ENCODE results near the gene PSMG3. TPM values are rescaled to one million over a fixed set of nuclear protein-coding genes. Genes with fewer than 3 reads are reported as not detected.

Gene PSMG3
- total RNA-seq, 4 donors from 2014 or later, result 25.4 to 46.4 (median 32.2) TPM

DNA sequence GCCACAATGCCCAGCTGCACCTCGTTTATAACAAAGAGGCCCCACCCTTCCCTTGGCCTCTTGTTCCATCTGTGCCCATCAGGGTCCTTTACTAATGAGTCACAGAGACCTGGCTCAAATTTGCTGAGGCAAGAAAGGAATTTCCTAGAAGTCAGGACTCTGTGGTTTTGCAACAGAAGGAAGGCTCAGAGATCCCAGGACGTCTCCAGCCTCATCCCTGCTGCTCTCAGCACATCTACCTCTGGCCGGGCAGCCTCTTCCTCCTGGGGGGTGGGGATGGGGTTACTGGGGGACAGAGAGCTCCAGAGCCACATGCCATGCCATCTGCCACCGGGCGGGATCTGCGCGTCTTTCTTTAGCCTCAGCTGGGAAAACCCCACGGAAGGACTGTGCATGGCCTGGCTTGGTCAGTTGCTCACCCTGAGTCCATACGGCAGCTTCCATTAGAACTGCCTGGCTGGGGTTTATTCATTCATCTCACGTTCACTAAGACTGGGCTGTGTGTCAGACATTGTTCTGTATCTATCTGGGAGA lies 41.9 kb upstream of the PSMG3 start:
- no peak overlapping the region for H3K27ac ChIP-seq
- H3K4me3 ChIP-seq, result no peak overlapping the region
- intact Hi-C loops (cut with DNase I; ENCODE audit: low total_unique reads), result no loop called here
- DNase-seq, result no peak
- H3K4me1 ChIP-seq, result no peaks in the 10 kb centered on the region
- no peak for TF ChIP-seq POLR2A (IDR thresholded peaks at IDR 0.05)
- TF ChIP-seq, protein P1, sequence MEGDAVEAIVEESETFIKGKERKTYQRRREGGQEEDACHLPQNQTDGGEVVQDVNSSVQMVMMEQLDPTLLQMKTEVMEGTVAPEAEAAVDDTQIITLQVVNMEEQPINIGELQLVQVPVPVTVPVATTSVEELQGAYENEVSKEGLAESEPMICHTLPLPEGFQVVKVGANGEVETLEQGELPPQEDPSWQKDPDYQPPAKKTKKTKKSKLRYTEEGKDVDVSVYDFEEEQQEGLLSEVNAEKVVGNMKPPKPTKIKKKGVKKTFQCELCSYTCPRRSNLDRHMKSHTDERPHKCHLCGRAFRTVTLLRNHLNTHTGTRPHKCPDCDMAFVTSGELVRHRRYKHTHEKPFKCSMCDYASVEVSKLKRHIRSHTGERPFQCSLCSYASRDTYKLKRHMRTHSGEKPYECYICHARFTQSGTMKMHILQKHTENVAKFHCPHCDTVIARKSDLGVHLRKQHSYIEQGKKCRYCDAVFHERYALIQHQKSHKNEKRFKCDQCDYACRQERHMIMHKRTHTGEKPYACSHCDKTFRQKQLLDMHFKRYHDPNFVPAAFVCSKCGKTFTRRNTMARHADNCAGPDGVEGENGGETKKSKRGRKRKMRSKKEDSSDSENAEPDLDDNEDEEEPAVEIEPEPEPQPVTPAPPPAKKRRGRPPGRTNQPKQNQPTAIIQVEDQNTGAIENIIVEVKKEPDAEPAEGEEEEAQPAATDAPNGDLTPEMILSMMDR (IDR thresholded peaks at IDR 0.05 in 4 of 5, conservative IDR thresholded peaks at IDR 0.05 in 1 of 5), result no peak
- no peaks in the 10 kb centered on the region for H3K9me3 ChIP-seq
- H3K27me3 ChIP-seq, result peaks cover 0 to 6% (median 6%) of the 10 kb centered on the region in 3 donors
- no peaks in the 10 kb centered on the region for H3K36me3 ChIP-seq
- in situ Hi-C loops (cut with MboI; ENCODE audit: low sequenced_read_pairs in 4 of 4), result no loop called here
- ATAC-seq, result peak; percentile 39 to 41

DNA sequence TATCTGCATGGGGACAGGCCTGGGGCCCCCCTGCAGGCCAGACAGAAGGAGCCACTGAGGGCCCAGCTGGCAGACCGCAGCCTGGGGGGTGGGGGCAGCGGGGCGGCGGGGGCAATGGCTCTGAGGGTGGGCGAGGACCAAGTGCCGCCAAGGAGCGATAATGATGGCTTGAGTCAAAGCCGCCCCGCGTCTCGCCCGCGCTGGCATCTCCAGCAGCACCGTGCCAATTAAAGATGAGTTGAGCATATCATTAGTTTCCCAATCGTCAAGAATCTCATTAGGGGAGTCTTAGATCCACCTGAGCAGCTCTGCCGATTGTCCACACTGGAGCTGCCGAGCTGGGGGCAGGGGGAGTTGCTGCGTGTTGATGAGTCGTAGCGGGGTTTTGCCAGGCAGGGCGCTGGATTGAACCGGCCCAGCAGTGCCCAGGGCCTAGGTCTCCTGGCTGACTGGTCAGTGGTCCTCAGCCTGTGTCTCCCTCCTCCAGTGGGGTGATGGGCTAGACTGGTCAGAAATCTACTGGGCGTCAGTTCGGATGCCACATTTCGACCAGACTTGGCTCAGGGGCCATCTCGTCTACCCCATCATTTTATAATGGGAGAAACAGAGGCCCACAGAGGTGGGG lies 41.0 kb upstream of the PSMG3 start:
- H3K4me1 ChIP-seq, result no peaks in the 10 kb centered on the region
- ATAC-seq, result no peak
- no peaks in the 10 kb centered on the region for H3K36me3 ChIP-seq
- TF ChIP-seq, protein P1 (IDR thresholded peaks at IDR 0.05 in 4 of 5, conservative IDR thresholded peaks at IDR 0.05 in 1 of 5), result no peak
- no peak for TF ChIP-seq POLR2A (IDR thresholded peaks at IDR 0.05)
- DNase-seq, result no peak
- H3K9me3 ChIP-seq, result no peaks in the 10 kb centered on the region
- intact Hi-C loops (cut with DNase I; ENCODE audit: low total_unique reads) (no loop called here), in situ Hi-C loops (cut with MboI; ENCODE audit: low sequenced_read_pairs in 4 of 4) (no loop called here)
- H3K27me3 ChIP-seq, result peaks cover 0 to 12% (median 6%) of the 10 kb centered on the region in 3 donors
- H3K4me3 ChIP-seq, result no peak overlapping the region
- no peak overlapping the region for H3K27ac ChIP-seq

DNA sequence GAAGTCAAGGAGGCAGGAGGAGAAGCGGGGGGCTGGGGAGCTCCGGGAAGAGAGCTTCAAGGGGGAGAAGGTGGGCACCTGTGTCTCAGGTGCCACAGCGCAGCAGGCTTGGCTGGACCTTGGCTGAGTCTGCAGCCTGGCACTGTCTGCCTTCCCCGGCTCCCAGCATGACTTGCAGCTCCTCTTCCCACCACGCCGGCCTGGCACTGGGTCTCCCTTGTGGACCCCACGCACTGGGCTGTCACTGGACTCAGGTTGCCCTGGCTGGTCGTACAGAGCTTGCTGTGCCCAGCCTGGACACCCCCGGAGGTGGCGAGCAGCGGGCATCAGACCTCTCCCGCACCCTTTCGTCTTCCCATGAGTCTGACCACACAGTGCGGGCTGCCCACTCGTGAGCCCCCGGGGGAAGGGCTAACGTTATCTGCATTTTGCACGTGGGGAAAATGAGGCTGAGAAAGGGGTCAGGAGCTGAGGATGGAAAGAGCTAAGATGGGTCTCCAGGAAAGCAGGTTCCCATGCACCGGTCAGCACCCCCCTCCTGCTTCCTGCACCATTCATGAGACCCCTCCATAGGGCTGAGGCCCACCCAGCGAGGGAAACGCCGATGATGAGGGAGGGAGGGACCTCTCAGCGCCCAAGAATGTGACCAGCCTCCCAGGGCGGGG lies 40.3 kb upstream of the PSMG3 start:
- intact Hi-C loops (cut with DNase I; ENCODE audit: low total_unique reads) (no loop called here), in situ Hi-C loops (cut with MboI; ENCODE audit: low sequenced_read_pairs in 4 of 4) (no loop called here)
- no peak overlapping the region for H3K27ac ChIP-seq
- no peak for TF ChIP-seq POLR2A (IDR thresholded peaks at IDR 0.05)
- TF ChIP-seq, protein P1 (IDR thresholded peaks at IDR 0.05 in 4 of 5, conservative IDR thresholded peaks at IDR 0.05 in 1 of 5), result no peak
- peaks cover 0 to 16% (median 11%) of the 10 kb centered on the region in 3 donors for H3K27me3 ChIP-seq
- DNase-seq (no peak), ATAC-seq (no peak)
- no peaks in the 10 kb centered on the region for H3K4me1 ChIP-seq
- no peak overlapping the region for H3K4me3 ChIP-seq
- no peaks in the 10 kb centered on the region for H3K9me3 ChIP-seq
- no peaks in the 10 kb centered on the region for H3K36me3 ChIP-seq

DNA sequence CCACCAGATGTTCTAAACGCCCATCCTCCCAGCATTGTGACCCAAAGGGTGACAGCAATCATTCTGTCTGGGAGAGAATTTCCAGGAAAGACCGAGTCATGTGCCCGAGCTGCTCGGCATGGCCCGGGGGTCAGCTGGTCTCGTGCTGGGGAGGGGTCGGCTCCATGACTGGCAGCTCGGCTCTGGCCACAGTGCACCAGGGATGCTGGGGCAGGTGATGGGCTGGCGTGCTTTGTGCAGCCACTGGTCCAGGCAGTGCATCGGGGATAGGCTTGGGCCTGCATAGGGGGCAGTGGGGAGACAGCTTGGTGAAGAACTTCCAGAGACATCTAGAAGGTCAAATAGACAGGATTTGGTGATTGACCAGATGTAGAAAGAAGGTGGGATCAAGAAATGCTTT lies 39.2 kb upstream of the PSMG3 start:
- Histone ChIP-seq H3K9me3 (no peaks in the 10 kb centered on the region), H3K27me3 (peaks cover 0 to 22% (median 22%) of the 10 kb centered on the region in 3 donors), H3K4me1 (no peaks in the 10 kb centered on the region), H3K4me3 (no peak overlapping the region), H3K27ac (no peak overlapping the region), H3K36me3 (no peaks in the 10 kb centered on the region)
- TF ChIP-seq, protein P1 (IDR thresholded peaks at IDR 0.05 in 4 of 5, conservative IDR thresholded peaks at IDR 0.05 in 1 of 5), result no peak
- TF ChIP-seq POLR2A (IDR thresholded peaks at IDR 0.05), result no peak
- in situ Hi-C loops (cut with MboI; ENCODE audit: low sequenced_read_pairs in 4 of 4), result no loop called here
- intact Hi-C loops (cut with DNase I; ENCODE audit: low total_unique reads), result no loop called here
- ATAC-seq, result no peak
- DNase-seq, result no peak

Data from gastrocnemius medialis (tissue), 4 donors.